Progenitor cell of endocrine pancreas (in vitro differentiated cells): ENCODE data around the gene CDH13. TPM values are rescaled to one million over a fixed set of nuclear protein-coding genes. Genes with fewer than 3 reads are reported as not detected.

Experiments
- DNase-seq: peaks from one replicate; pipeline ENCODE4 v3.0.0; 2021; ENCODE audit warnings: low spot score; ENCODE audit not compliant: unreplicated experiment
- H3K27ac Mint-ChIP-seq: 2 replicates; pipeline ENCODE4 v1.8.0; 2021; ENCODE audit warnings: mild to moderate bottlenecking, moderate library complexity, mixed read lengths
- H3K27me3 Mint-ChIP-seq: 2 replicates; pipeline ENCODE4 v1.8.0; 2021; ENCODE audit warnings: mixed read lengths
- H3K36me3 Mint-ChIP-seq: 2 replicates; pipeline ENCODE4 v1.8.0; 2022; ENCODE audit warnings: mixed read lengths; ENCODE audit not compliant: insufficient read depth
- H3K4me1 Mint-ChIP-seq: 2 replicates; pipeline ENCODE4 v1.8.0; 2021; ENCODE audit warnings: low read depth, mixed read lengths
- H3K4me3 Mint-ChIP-seq: 2 replicates; pipeline ENCODE4 v1.8.0; 2021; ENCODE audit warnings: low read depth, mild to moderate bottlenecking, moderate library complexity, mixed read lengths
- H3K9me3 Mint-ChIP-seq: 2 replicates; pipeline ENCODE4 v1.8.0; 2021; ENCODE audit warnings: low read depth, mixed read lengths
- CTCF ChIP-seq: fragments of 200-600 bp; sonication (generic); IDR thresholded peaks from one replicate; pipeline ENCODE4 v1.5.0; 2021; ENCODE audit warnings: antibody characterized with exemption, mild to moderate bottlenecking; ENCODE audit not compliant: unreplicated experiment
- total RNA-seq: library from RNA; stranded (reverse); gene quantifications from 2 replicates; pipeline ENCODE4 v1.2.1, GENCODE V29; 2021

CDH13 gene
- total RNA-seq, 1 donor from 2014 or later: 0.38 TPM

DNA sequence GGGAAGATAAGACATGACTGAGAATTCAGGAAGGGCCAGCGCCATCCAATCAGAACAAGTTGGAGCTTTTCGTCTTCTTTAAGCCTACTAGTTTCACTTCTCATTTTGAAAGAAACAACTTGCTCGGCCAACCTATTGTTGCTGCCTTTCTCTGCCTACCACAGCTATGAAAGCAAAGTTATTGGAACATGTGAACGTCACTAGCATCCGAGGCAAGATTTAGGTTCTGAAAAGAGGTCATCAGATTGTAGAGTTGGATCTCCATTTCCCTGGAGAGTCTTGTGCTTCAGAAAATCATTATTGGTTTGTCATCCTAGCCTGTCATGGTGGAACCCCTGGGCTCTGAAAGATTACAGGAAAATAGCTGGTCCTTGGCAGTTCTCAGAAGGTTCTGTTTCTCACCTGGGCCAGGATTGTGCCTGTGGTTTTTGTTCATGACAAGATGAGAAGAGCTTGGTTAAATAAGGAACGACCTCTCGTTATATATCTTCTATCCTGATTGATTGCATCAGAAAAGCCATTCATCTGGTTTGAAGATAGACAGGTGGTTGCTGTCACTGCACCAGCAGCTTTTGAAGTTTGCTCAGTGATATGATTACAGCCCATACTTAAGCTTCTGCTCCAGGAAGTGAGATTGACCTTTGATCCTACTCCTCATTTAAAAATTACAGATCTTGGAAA lies 25.3 kb downstream of the CDH13 start:
- no peak overlapping the region for H3K27ac Mint-ChIP-seq
- H3K9me3 Mint-ChIP-seq: no peaks in the 10 kb centered on the region
- no peak for DNase-seq
- H3K4me1 Mint-ChIP-seq: peaks cover 12% of the 10 kb centered on the region
- no peak overlapping the region for H3K4me3 Mint-ChIP-seq
- no peak for TF ChIP-seq CTCF
- no peaks in the 10 kb centered on the region for H3K36me3 Mint-ChIP-seq
- peaks cover 34% of the 10 kb centered on the region for H3K27me3 Mint-ChIP-seq

GRCh38 chr16:82652826-82653225 lies 26.1 kb downstream of the CDH13 start:
- no peak for TF ChIP-seq CTCF
- H3K4me1 Mint-ChIP-seq: peaks cover 12% of the 10 kb centered on the region
- no peak overlapping the region for H3K4me3 Mint-ChIP-seq
- peaks cover 31% of the 10 kb centered on the region for H3K27me3 Mint-ChIP-seq
- H3K9me3 Mint-ChIP-seq: no peaks in the 10 kb centered on the region
- H3K27ac Mint-ChIP-seq: no peak overlapping the region
- no peaks in the 10 kb centered on the region for H3K36me3 Mint-ChIP-seq
- DNase-seq: no peak

GRCh38 chr16:82653550-82654511 lies 27.1 kb downstream of the CDH13 start:
- TF ChIP-seq CTCF: no peak
- no peaks in the 10 kb centered on the region for H3K9me3 Mint-ChIP-seq
- peaks cover 28% of the 10 kb centered on the region for H3K27me3 Mint-ChIP-seq
- no peak overlapping the region for H3K27ac Mint-ChIP-seq
- no peak overlapping the region for H3K4me3 Mint-ChIP-seq
- peaks cover 12% of the 10 kb centered on the region for H3K4me1 Mint-ChIP-seq
- no peak for DNase-seq
- no peaks in the 10 kb centered on the region for H3K36me3 Mint-ChIP-seq

DNA sequence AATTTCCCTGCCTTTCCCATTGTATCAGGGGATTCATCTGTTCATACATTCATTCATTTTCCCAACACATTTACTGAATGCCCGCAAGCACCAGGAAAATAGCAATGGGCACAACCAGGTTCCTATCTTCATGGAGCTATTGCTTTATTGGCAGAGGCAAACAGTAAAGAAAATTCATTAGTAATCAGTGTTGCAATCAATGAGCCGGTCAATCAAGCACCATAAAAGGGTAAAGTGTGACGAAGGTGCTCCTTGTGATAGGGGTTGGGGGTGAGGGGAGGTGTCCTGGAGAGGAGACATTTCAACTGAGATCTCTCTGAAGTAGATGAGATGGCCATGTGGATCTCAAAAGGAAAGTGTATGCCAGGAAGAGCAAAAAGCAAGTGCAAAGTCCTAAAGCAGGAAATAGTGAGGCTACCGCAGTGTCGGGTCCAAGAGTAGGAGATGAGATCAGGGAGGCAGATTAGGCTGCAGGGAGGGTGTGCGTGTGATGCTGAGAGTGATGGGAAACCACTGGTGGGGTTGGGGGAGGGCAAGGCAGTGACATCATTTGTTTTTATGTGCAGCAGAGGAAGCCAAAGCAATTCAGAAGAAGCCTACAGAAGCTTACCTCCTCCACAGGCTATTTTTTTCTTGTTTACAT lies 28.4 kb downstream of the CDH13 start:
- TF ChIP-seq CTCF: no peak
- Mint-ChIP-seq H3K27me3 (peaks cover 20% of the 10 kb centered on the region), H3K4me3 (no peak overlapping the region), H3K4me1 (peaks cover 12% of the 10 kb centered on the region), H3K36me3 (no peaks in the 10 kb centered on the region), H3K9me3 (no peaks in the 10 kb centered on the region), H3K27ac (no peak overlapping the region)
- no peak for DNase-seq
